HEK293T (cell line): ENCODE measurements around the gene CTSG.

Experiments
- CTCF ChIA-PET: fragments of 350-600 bp; formaldehyde crosslinking; extraction: SDS; loops from one replicate; lab custom pipeline; 2021; ENCODE audit warnings: antibody characterized with exemption, inconsistent platforms; lab: Yijun Ruan, JAX
- POLR2A ChIA-PET: fragments of 350-600 bp; formaldehyde crosslinking; extraction: SDS; loops from one replicate; lab custom pipeline; 2020; ENCODE audit warnings: antibody characterized with exemption, inconsistent platforms; lab: Yijun Ruan, JAX
- DNase-seq: peaks from one replicate; pipeline ENCODE4 v3.0.0; 2012; ENCODE audit warnings: mixed read lengths; ENCODE audit errors: extremely low spot score
- ARNT ChIP-seq: fragments of 450-650 bp; IDR thresholded peaks from 2 replicates; pipeline ENCODE4 v1.6.1; 2017; ENCODE audit warnings: mild to moderate bottlenecking
- BHLHE40 ChIP-seq: fragments of 450-650 bp; IDR thresholded peaks from 2 replicates; pipeline ENCODE4 v1.6.1; 2016; ENCODE audit warnings: mild to moderate bottlenecking, moderate library complexity, borderline replicate concordance
- CTBP1 ChIP-seq: fragments of 450-650 bp; IDR thresholded peaks from 2 replicates; pipeline ENCODE4 v1.6.1; 2016; ENCODE audit warnings: borderline replicate concordance
- ELF4 ChIP-seq: fragments of 450-650 bp; IDR thresholded peaks from 2 replicates; pipeline ENCODE4 v1.6.1; 2017; ENCODE audit warnings: antibody characterized with exemption
- FOXA1 ChIP-seq: fragments of 450-650 bp; IDR thresholded peaks from 2 replicates; pipeline ENCODE4 v1.6.1; 2016; ENCODE audit warnings: mild to moderate bottlenecking
- FOXK2 ChIP-seq: fragments of 450-650 bp; IDR thresholded peaks from 2 replicates; pipeline ENCODE4 v1.6.1; 2016; ENCODE audit warnings: mild to moderate bottlenecking
- FOXM1 ChIP-seq: fragments of 450-650 bp; IDR thresholded peaks from 2 replicates; pipeline ENCODE4 v1.6.1; 2017; ENCODE audit warnings: mild to moderate bottlenecking, borderline replicate concordance
- HDGF ChIP-seq: fragments of 450-650 bp; IDR thresholded peaks from 2 replicates; pipeline ENCODE4 v1.6.1; 2017; ENCODE audit warnings: antibody characterized with exemption, borderline replicate concordance
- L3MBTL2 ChIP-seq: fragments of 450-650 bp; conservative IDR thresholded peaks from 2 replicates; pipeline ENCODE4 v1.6.1; 2016; ENCODE audit warnings: mild to moderate bottlenecking
- LEF1 ChIP-seq: fragments of 450-650 bp; IDR thresholded peaks from 2 replicates; pipeline ENCODE4 v1.6.1; 2017; ENCODE audit warnings: mild to moderate bottlenecking, borderline replicate concordance
- NFRKB ChIP-seq: fragments of 450-650 bp; IDR thresholded peaks from 2 replicates; pipeline ENCODE4 v1.6.1; 2016; ENCODE audit warnings: mild to moderate bottlenecking, moderate library complexity
- SP1 ChIP-seq: fragments of 450-650 bp; IDR thresholded peaks from 2 replicates; pipeline ENCODE4 v1.6.1; 2017
- SUZ12 ChIP-seq: fragments of 450-650 bp; IDR thresholded peaks from 2 replicates; pipeline ENCODE4 v1.6.1; 2016; ENCODE audit warnings: mild to moderate bottlenecking
- TARDBP ChIP-seq: fragments of 450-650 bp; IDR thresholded peaks from 2 replicates; pipeline ENCODE4 v1.6.1; 2016
- ZNF384 ChIP-seq: fragments of 450-650 bp; IDR thresholded peaks from 2 replicates; pipeline ENCODE4 v1.6.1; 2016
- TF ChIP-seq, protein P1 (sequence below): fragments of 450-650 bp; IDR thresholded peaks from 2 replicates; pipeline ENCODE4 v1.6.1; 2016

CTSG gene, protein sequence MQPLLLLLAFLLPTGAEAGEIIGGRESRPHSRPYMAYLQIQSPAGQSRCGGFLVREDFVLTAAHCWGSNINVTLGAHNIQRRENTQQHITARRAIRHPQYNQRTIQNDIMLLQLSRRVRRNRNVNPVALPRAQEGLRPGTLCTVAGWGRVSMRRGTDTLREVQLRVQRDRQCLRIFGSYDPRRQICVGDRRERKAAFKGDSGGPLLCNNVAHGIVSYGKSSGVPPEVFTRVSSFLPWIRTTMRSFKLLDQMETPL

DNA sequence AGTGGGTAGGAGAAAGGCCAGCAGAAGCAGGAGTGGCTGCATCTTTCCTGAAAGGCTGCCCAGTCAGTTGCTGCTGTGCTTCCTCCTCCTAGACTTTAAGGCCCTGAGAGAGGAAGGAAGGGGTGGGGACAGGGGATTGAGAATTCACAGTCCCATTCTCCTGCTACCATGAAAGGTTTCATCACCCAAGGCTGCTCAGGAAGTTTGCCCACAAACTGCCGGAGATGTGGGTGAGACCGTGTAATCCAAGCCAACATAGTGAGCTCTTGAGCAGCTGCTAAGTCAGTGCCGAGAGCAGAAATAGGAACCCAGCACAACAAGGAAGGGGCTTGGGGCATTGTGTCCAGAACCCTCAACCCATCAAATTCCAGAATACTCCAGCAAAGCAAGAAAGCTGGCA, at the start of gene CTSG:
CTSG (minus strand) TSS at position 69 of the 400 bp plus-strand sequence; CDS start at position 42, 27 bp downstream.
- DNase-seq: no peak
- TF ChIP-seq CTBP1 (no peak), ARNT (no peak)
- ChIA-PET POLR2A (no interaction called here), CTCF (no interaction called here)

DNA sequence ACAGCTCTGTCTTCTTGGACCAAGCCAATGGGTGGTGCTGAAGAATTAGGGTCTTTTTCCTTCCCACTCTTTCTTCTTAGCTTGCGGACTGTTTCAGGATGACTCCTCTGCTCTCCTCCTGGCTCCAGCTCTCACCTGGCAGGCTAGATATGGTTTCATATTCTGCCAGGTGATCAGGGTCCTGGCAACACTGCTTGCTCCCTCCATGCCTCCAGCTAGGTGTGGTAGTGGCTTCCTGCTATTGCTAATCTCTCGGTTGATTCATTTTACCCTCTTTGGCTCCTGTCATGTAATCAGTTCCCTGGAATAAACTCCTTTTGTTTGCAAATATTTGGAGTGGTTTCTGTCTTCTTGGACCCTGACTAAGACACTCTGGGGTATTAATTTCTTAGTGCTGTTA, 37.7 kb upstream of the CTSG start:
- CTCF ChIA-PET: no interaction called here
- no peak for DNase-seq
- POLR2A ChIA-PET: no interaction called here
- TF ChIP-seq HDGF (no peak), ZNF384 (no peak), FOXA1 (no peak), FOXK2 (no peak), ARNT (no peak), L3MBTL2 (no peak), ELF4 (no peak)

DNA sequence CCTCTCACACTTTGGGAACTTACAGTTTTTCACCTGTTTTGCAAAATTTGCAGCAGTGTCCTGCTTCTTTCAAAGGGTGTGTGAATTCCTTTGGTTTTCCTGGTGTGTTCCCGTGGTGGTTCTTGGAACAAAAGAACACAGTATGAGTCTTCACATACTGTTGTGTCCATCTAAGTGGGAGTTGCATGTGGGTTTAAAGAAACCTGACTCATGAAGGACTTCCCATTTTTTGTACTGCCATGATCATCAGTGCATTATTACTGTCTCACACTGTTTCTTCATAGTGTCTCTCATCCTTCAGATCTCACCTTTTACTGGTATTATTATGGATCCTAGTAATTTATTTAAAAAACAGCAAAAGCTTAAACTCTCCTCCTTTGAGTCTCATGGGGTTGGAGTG, 37.2 kb upstream of the CTSG start:
- TF ChIP-seq BHLHE40 (no peak), FOXK2 (no peak)
- CTCF ChIA-PET: no interaction called here
- no peak for DNase-seq
- POLR2A ChIA-PET: no interaction called here

DNA sequence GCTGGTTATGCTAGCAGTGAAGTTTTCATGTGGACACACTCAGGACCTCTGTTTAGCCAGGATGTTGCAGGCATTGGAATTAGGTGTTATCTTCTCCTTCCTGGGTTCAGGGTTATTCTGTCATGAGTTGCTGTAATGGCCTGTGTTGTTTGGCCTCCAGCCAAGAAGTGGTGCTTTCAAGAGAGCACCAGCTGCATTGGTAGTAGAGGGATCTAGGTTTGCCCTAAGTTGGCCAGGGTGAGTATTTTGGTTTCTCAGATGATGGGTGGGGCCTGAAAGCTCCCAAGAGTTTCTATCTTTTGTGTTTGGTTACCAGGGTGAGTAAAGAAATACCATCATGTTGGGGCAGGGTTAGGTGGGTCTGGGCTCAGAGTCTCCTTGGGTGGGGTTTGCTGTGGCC, 36.1 kb upstream of the CTSG start:
- ChIA-PET POLR2A (no interaction called here), CTCF (no interaction called here)
- DNase-seq: no peak
- TF ChIP-seq LEF1: no peak
- TF ChIP-seq BHLHE40: no peak
- TF ChIP-seq ZNF384: no peak
- TF ChIP-seq HDGF: no peak
- TF ChIP-seq L3MBTL2: no peak
- TF ChIP-seq ELF4: no peak
- no peak for TF ChIP-seq TARDBP
- no peak for TF ChIP-seq SUZ12
- no peak for TF ChIP-seq SP1
- TF ChIP-seq, protein P1, sequence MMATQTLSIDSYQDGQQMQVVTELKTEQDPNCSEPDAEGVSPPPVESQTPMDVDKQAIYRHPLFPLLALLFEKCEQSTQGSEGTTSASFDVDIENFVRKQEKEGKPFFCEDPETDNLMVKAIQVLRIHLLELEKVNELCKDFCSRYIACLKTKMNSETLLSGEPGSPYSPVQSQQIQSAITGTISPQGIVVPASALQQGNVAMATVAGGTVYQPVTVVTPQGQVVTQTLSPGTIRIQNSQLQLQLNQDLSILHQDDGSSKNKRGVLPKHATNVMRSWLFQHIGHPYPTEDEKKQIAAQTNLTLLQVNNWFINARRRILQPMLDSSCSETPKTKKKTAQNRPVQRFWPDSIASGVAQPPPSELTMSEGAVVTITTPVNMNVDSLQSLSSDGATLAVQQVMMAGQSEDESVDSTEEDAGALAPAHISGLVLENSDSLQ: no peak
- no peak for TF ChIP-seq NFRKB
- TF ChIP-seq CTBP1: no peak
- TF ChIP-seq FOXK2: no peak
- no peak for TF ChIP-seq FOXA1

DNA sequence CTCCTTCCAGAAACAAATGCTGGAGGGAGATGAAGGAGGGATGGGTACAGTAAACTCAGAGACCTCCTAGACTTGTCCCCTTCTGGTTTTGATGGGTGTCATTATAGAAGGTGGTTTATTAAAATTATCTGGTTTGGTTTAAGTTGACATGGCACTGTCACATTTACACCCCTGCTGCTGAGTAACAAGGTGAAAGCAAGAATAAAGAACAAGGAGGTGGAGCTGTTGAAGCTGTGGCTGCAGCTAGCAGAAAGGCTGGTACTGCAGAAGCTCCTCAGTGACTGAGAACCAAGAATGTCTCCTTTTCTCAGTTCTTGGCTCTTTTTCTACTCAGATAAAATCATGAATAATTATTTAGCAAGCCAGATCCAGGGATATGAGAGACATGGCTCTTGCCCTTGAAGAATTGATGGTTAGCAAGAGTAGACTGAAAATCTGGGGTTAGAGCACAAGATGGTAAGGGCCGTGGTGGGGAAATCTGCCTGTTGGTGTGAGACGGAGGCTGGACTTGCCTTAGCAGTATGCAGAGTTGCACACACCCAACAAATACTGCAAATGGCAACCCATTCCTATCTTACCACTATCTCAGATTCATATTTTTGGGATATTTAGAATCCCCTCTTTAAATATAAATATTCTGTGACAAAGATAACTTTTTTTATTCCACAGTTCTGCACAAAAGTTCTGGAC, 33.8 kb upstream of the CTSG start, which contains the start of gene GZMH:
GZMH (minus strand) TSS at position 31 of the 690 bp plus-strand sequence. CDS start 72 bp downstream, outside the sequence.
- no peak for DNase-seq
- CTCF ChIA-PET: interaction anchor here (0.6 kb wide), 1 partner anchor 41 kb away, joined by 4 read pairs; no protein-coding TSS in a partner anchor
- TF ChIP-seq FOXK2: no peak
- POLR2A ChIA-PET: no interaction called here

DNA sequence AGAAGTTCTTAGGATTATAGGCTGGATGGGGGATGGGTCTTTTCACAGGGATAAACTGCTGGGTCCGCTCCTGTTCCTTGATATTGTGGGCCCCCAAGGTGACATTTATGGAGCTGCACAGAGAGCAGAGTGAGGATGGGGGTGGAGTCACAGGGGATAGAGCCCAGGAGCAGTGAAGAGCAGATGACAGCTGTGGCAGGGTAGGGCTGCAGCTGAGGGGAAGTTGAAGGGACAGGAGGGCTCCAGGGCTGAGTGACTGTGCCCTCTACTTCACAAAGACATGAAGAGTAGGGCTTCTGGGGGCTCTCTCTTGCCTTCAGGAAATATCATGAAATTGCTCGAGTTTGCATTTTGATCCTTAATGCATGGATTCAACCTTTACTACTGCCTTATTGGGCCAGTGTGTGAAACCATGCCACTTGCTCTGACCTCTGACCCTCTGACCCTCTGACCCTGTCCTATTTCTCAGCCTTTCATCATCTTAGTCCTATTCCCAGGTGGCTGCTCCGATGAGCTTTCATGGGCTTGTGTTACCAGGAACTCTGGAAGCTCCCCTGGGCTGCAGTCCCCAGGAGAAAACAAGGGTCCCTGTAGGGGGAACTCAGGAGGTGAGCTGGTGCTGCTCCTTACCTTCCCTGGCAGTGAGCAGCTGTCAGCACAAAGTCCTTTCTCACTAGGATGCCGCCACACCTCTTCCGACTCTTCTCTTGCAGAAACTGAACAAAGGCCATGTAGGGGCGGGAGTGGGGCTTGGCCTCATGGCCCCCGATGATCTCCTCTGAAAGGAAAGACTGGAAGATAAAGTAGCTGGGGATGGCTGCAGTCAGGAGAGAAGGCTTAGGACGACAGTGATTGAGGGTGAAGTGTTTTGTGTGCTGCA, 31.8 kb upstream of the CTSG start:
- ChIA-PET POLR2A (no interaction called here), CTCF (no interaction called here)
- no peak for TF ChIP-seq TARDBP
- TF ChIP-seq NFRKB: no peak
- no peak for TF ChIP-seq ARNT
- no peak for TF ChIP-seq L3MBTL2
- TF ChIP-seq ZNF384: no peak
- no peak for TF ChIP-seq BHLHE40
- TF ChIP-seq, protein P1: no peak
- TF ChIP-seq LEF1: no peak
- TF ChIP-seq SP1: no peak
- TF ChIP-seq SUZ12: no peak
- TF ChIP-seq FOXA1: no peak
- no peak for TF ChIP-seq CTBP1
- TF ChIP-seq FOXK2: no peak
- no peak for TF ChIP-seq FOXM1
- no peak for TF ChIP-seq HDGF
- no peak for TF ChIP-seq ELF4
- DNase-seq: no peak

DNA sequence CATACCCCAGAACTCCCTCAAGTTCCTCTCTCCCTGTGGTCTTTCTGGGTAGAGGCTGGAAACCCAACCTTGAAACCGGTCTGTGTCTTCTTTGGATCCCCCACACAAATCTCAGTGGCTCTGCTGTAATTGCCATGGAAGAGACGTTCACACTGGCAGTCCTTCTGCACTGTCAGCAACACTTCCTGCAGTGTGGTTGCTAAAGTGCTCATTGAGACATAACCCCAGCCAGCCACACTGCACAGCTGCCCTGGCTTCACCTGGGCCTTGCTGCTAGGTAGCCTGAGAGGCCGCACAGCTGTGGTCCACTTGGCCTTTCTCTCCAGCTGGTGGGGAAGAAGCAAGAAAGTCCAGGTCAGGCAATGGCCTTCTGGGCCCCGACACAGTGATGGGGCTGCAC, 31.0 kb upstream of the CTSG start:
- DNase-seq: no peak
- ChIA-PET POLR2A (no interaction called here), CTCF (no interaction called here)
- TF ChIP-seq FOXM1 (no peak), FOXK2 (no peak), ELF4 (no peak), NFRKB (no peak), FOXA1 (no peak), SUZ12 (no peak), CTBP1 (no peak), TARDBP (no peak), SP1 (no peak), L3MBTL2 (no peak), BHLHE40 (no peak), HDGF (no peak), LEF1 (no peak), ARNT (no peak), ZNF384 (no peak)
- TF ChIP-seq, protein P1: no peak
